ENCODE data around the gene SH3PXD2A.

DNA sequence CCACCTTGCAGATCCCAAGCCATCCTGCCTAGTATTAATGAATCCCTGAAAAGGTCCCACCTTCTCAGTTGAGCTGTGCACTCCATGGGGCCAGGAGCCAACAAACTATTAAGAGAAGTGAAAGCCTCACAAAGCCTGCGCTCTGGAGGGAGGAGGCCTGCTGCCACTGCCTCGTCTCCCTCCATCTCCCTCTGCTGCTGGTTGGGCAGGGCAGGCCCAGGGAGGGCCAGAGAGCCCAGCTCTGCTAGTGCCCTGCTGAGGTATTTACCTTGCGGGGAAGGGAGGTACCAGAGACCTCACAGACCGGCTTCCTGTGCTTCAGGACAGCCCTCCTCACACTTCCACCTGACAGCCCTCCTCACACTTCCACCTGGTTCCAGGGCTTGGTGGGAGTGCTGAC is 171.5 kb downstream of the SH3PXD2A start:
- no peak for TF ChIP-seq EP300 (IDR thresholded peaks at IDR 0.05)
- TF ChIP-seq, protein P1, sequence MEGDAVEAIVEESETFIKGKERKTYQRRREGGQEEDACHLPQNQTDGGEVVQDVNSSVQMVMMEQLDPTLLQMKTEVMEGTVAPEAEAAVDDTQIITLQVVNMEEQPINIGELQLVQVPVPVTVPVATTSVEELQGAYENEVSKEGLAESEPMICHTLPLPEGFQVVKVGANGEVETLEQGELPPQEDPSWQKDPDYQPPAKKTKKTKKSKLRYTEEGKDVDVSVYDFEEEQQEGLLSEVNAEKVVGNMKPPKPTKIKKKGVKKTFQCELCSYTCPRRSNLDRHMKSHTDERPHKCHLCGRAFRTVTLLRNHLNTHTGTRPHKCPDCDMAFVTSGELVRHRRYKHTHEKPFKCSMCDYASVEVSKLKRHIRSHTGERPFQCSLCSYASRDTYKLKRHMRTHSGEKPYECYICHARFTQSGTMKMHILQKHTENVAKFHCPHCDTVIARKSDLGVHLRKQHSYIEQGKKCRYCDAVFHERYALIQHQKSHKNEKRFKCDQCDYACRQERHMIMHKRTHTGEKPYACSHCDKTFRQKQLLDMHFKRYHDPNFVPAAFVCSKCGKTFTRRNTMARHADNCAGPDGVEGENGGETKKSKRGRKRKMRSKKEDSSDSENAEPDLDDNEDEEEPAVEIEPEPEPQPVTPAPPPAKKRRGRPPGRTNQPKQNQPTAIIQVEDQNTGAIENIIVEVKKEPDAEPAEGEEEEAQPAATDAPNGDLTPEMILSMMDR (IDR thresholded peaks at IDR 0.05), result no peak
- TF ChIP-seq POLR2AphosphoS5 (IDR thresholded peaks at IDR 0.05), result no peak

All from sigmoid colon (tissue), 4 donors.